Measurements from ENCODE around the gene TMEM132C.

Gene TMEM132C

DNA sequence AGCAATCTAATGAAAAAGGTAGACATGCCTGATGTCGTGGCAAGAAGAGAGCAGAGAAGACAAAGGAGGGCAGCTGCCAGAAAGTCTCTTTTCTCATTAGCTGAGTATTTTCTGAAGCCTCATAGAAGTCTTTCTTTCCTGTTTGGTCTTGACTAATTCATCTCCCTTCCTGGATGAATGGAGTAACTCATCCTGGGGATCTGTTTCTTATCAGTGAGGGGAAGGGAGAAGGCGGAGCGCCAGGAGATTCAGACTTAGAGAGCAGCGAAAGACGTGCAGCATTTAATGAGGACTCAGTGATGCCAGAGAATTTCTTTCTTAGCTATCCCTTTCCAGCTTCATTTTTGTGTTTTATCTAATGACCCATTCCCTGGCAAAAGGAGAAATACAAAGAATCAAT, 467.4 kb downstream of the TMEM132C start:
- no peak for DNase-seq

DNA sequence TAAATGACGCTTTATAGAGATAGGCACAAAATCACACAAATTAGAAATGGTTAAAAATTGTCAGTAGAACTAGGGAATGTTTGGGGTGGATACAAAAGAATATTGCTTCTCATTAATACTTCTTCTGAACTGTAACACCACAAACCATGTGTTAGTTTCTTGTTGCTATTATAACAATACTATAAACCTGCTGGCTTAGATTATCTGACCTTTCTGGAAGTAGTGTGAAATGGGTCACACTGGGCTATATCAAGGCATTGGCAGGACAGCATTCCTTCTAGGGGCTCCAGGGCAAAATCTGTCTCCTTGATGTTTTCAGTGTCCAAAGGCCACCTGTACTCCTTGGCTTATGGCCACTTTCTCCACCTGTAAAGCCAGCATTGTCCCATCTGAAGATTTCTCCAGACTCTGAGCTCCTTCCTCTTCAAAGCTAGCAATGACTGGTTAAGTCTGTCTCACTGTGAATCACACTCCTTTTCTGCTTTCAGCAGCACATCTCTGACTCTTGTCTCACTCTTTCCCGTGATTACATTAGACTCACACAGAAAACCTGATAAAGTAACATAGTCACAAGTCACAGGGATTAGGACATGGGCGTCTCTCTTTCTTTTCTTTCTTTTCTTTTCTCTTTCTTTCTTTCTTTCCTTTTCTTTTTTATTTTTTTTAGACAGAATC, 470.5 kb downstream of the TMEM132C start:
- no peak for DNase-seq

DNA sequence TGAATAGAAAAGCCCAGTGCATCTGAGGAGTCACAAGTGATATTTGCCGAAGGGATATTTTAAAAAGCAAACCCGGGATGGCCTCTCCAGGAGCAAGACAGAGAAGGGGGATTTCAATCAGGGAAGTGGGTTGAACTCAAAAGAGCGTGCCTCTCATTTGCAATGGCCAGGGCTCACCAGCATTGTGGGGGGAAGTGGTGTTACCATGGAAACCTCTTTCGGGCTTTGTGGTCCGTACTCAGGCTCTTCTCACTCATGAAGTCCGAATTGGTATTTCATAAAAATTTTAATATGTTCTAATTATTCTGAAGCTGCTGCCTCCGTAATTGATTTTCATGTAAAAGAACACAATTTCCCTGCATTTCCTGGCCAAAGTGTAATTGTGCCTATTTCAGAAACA, 476.9 kb downstream of the TMEM132C start:
- no peak for DNase-seq

DNA sequence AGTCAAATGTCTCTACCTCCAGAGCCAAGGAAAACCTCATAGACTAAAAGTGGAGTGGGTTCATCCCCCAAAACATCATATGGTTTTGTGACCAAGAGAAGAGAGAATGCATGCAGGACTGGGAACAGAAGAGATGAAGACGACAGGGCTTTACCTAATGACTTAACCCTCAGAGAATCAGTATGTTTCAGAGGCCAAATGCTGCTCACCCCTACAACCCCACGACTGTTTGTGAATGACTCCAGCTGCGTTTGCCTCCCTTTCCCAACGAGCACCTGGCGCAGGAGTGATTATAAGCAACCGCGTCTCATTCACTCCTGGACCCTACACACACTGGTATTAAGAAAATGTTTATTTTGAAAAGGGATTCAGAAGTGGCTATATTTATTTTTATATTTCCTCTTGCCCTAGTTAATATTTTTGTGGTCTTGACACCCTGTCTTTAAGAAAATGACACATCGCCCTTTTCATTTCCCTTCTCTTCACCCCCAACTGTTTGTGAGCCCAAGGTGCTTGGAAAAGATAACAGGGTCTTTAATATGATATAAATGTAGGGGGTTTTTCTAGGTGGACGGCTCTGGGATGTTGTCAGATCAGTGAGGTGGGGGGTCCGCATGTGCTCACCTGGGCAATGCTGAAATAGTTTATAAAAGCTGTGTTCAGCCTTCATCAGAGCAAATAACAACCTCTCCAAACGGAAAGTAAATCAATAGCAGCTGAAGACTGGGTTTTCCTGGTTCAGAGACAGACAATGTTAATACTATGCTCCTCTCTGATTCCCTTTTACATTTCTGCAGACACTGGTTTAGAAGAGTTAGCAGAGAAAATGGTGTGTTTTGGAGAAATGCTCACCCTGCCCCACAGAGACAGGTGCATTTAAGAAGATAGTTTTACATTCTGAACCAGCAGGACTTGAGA, 479.1 kb downstream of the TMEM132C start:
- no peak for DNase-seq

DNA sequence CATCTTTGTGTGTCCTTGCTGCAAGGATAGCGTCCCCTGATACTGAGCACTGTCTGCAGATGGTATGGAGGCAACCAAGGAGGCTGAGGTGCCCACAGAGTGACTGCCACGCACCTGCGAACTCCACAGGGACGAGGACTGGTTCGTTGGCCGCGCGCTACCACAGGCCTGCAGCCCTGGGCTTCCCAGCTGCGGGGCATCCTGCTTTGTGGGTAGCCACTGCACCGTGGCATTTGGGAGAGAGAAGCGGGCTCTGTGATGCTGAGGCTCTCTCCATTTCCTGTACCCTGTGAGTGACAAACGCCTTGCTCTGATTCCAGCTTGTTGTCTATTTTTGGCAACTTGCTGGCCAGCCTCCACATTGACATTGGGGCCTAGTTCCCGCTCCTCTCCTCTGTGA, 480.5 kb downstream of the TMEM132C start:
- no peak for DNase-seq

DNA sequence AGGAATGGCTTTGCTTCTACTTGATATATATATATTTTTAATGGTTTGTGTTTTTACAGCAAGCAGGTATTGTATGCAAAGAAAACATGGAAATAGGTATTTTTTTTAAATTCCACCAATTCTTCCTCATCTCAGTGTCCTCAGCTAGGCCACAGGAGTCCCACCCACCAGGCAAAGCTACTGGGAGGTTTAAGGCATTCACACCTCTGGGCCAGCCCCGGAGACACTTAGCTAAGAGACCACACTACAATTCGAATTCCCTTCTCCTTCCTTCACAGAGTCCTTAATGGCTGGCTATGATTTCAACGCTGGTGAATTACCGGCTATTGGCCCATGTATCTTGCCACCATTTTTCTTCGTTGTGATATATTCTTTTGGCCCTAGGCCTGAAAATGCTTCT, 485.4 kb downstream of the TMEM132C start:
- DNase-seq, result no peak

DNA sequence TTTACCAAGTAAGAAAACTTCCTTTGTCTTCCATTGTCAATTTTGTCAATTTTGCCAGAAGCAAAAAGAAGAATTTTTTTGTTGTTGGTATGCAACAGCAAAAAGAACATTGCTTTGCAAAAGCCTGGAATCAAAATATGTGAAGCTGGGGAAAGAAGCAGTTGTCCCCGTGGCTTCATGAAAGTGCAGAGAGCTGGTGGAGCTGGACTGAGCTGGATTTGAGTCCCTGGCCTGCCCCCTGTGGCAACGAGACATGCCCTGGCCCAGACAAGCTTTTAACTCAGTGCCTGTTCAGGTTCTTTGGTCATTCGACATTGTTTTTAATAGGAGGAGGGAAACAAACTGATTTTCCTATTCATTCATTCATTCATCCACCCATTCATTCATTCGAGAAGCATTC, 486.5 kb downstream of the TMEM132C start:
- no peak for DNase-seq

DNA sequence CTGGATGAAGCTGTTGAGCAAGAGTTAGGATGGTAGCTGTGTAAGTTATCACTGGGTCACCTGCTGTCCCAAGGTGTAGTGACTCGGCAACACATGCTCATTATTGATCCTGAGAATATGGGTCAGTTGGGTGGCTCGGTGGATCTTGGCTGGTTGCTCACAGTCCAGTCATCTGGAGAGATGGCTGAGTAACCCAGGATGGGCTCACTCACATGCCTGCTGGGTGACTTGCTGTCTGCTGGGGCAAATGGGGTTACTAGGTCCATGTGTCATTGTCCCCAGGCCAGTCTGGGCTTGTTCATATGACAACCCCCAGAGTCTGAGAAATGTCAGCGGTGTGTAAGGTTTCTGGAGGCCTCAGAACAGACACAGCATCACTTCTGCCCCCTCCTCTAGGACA, 487.3 kb downstream of the TMEM132C start:
- DNase-seq, result no peak

DNA sequence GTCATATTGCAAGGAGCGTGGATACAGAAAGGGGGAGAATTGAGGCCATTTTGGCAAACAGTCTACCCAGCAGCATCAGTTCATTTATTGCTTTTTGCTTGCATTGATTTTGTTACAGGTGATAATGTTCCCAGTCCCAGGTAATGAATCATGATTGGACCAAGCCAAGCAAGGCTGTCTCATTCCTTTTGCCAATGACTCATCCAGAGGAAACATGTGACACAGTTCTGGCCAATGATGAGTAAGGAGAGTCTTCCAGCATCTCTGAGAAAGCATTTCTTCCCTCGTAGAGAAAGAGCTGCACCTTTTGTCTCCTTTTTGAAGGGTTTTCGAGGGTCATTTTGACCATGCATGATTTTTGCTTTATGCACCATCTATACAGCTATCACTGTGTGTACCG, 488.6 kb downstream of the TMEM132C start:
- DNase-seq, result no peak
